H7 (cell line): ENCODE results near the gene TCTN2. TPM values are rescaled to one million over a fixed set of nuclear protein-coding genes. Genes with fewer than 3 reads are reported as not detected.
A peak's percentile ranks its signal among the peaks of the same experiment; 100 is the strongest.

Source experiments
- DNase-seq: peaks from one replicate; pipeline ENCODE4 v3.0.0; 2012
- H3K27me3 ChIP-seq: 2 replicates; pipeline ENCODE4 v1.6.0; 2011; ENCODE audit warnings: mild to moderate bottlenecking, low read length; ENCODE audit not compliant: control insufficient read depth, insufficient read depth
- H3K36me3 ChIP-seq: replicated peaks from 2 replicates; pipeline ENCODE4 v1.5.1; 2011; ENCODE audit warnings: low read length; ENCODE audit not compliant: control insufficient read depth, insufficient read depth
- H3K4me3 ChIP-seq: 2 replicates; pipeline ENCODE4 v1.5.1; 2011; ENCODE audit warnings: low read depth, mild to moderate bottlenecking, control low read depth, low read length, moderate library complexity; ENCODE audit not compliant: insufficient read depth
- total RNA-seq: library from RNA; depleted of rRNA; stranded (reverse); fragments of >200 nt; shearing (Covaris generic); gene quantifications from 2 replicates; pipeline ENCODE4 v1.2.3, GENCODE V29; 2014

TCTN2 gene
- total RNA-seq, 1 experiment from 2014 or later = 7.8 TPM

DNA sequence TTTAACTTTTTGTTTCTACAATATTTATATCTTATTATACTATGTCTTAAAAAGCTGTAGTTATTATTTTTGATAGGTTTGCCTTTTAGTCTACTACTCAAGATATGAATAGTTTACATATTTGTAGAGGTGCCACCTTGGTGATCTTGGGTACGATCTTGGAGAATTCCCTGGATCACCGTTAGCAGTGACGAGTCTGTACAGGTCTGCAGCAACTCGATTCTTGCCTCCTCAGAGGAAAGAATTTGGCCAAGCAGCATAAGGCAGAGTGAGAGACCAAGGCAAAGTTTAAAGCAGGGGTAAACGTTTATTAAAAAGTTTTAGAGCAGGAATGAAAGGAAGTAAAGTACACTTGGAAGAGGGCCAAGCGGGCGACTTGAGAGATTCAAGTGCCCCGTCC, 3.1 kb upstream of the TCTN2 start:
- H3K36me3 ChIP-seq = no peaks in the 10 kb centered on the region
- no peak for DNase-seq
- H3K27me3 ChIP-seq = peaks cover 2% of the 10 kb centered on the region; the same call in 1 of the 2 replicates
- no peak overlapping the region for H3K4me3 ChIP-seq

DNA sequence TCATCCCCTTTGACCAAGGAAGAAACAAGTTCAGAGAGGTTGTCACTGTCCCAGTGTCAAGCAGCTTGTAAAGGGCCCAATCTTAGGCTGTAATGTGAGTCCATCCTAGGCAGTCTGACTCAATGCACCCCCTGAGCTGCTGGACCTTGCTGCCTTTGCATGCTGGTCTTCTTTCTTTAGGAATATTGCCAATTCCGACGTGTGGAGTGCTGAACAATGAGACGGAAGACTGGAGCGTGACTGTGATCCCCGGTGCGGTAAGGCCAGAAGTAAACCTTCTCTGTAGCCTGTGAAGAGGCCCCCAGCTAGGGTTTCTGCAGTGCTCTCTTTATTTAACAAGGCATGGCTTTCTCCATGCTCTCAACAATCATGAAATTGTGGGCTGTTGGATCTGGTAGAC, 963 bp downstream of the TCTN2 start:
- Histone ChIP-seq H3K27me3 (peaks cover 2% of the 10 kb centered on the region; the same call in 1 of the 2 replicates), H3K4me3 (peak overlapping the region; percentile 71; the same call in 1 of the 2 replicates), H3K36me3 (no peaks in the 10 kb centered on the region)
- DNase-seq = no peak

DNA sequence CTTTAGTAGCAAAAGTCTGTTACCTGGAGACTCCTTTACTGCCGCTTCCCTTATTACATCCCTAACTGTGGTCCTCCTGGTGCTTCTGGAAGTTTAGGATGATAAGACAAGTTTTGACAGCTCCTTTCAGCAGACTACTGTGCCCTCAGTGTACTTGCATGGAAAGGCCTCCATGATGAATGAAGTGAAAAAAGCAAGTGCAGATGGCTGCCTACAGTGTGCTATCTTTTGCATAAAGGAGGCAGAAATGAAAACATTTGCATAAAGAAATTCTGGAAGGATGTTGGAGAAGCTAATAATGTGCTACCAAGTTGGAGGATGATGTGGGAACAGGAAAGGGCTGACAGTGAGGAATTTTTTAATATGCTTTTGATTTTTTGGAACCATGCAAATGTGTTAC, 4.5 kb downstream of the TCTN2 start:
- peaks cover 2% of the 10 kb centered on the region; the same call in 1 of the 2 replicates for H3K27me3 ChIP-seq
- no peak for DNase-seq
- no peaks in the 10 kb centered on the region for H3K36me3 ChIP-seq
- H3K4me3 ChIP-seq = no peak overlapping the region

DNA sequence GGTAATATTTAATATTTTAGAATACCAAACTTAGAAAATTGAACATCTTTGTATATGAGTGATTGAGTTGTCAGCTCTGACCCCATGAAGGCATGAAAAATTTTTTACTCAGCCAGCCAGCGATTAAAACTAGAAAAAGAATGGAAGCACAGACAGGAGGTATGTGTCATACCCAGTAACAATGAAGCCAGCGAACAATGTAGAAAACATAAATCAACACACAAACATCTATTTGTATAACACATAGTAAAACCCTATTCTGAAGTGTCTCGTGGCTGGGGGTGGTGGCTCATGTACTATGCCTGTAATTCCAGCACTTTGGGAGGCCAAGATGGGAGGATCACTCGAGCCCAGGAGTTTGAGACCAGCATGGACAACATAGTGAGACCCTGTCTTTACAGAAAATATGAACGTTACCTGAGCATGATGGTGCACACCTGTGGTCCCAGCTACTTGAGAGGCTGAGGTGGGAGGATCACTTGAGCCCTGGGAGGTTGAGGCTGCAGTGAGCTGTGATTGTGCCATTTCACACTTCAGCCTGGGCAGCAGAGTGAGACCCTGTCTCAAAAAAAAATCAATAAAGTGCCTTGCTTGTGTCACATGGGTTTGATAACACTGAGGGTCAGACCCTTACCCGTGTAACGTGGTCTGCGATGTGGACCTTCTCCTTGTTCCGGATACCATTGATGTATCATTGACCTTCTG, 5.9 kb downstream of the TCTN2 start:
- Histone ChIP-seq H3K4me3 (no peak overlapping the region), H3K27me3 (no peaks in the 10 kb centered on the region; the same call in 1 of the 2 replicates), H3K36me3 (no peaks in the 10 kb centered on the region)
- DNase-seq = no peak

DNA sequence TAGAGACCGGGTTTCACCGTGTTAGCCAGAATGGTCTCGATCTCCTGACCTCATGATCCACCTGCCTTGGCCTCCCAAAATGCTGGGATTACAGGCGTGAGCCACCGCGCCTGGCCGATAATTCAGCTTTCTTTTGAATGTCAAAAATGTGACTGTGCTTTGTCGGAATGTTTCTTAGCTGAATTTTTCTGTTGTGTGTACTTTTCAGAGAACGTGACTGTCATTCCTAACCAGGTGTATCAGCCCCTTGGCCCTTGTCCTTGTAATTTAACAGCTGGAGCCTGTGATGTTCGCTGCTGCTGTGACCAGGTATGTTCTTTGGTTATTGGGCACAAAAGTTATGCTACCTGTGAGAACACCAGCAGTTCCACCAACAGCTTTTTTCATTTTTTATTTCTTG, 8.1 kb downstream of the TCTN2 start:
- DNase-seq = no peak
- Histone ChIP-seq H3K4me3 (no peak overlapping the region), H3K27me3 (no peaks in the 10 kb centered on the region), H3K36me3 (no peaks in the 10 kb centered on the region)

DNA sequence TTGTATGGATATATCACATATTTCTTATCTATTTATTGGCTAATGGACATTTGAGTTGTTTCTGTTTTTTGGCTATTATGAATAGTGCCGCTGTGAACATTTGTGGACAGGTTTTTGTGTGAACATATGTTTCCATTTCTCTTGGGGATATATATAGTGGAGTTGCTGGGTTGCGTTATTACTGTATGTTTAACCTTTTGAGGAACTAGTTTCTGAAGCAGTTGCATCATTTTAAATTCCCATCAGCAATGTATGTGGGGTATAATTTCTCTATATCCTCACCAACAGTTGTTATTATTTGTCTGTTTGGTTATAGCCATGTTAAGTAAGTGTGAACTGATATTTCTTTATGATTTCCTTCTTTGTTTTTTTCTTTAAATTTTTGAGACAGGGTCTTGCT, 10.7 kb downstream of the TCTN2 start:
- Histone ChIP-seq H3K36me3 (no peaks in the 10 kb centered on the region), H3K4me3 (no peak overlapping the region), H3K27me3 (no peaks in the 10 kb centered on the region)
- no peak for DNase-seq

DNA sequence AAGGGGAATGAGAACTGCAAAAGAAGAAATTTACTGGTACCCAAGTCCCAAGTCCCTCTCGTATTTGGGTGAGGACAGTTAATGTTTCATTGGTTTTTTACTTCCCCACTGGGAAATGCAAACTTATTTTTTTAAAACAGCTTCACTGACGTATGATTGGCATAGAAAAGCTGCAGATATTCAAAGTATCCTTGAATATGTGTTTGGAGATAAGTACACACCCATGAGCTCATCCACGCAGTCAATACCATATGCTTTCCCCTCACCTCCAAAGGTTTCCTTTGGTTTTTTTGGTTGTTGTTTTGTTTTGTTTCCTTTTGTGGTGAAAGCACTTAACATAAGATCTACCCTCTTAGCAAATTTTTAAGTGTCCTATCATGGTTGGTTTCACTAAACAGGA, 13.1 kb downstream of the TCTN2 start:
- no peak overlapping the region for H3K4me3 ChIP-seq
- no peaks in the 10 kb centered on the region for H3K36me3 ChIP-seq
- H3K27me3 ChIP-seq = no peaks in the 10 kb centered on the region
- DNase-seq = no peak

DNA sequence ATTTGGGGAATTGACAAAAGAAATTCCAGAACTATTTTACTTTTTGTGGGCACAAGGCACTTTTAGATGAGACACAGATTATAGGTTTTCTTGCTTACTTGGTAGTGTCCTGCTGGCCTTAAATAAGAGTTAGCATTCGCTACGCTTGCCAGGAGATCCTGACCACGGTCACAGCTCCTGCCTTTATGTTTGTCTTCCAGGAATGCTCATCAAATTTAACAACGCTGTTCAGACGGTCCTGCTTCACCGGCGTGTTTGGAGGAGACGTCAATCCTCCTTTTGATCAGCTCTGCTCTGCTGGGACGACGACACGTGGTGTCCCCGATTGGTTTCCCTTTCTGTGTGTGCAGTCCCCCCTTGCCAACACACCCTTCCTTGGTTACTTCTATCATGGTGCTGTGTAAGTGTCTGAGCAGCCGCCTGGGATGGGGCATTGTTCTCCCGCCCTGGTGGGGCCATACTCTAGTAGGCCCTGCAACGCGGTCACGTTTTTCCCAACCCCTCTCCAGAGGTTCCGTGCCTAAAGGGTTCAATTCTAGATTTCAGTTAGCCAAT, 15.8 kb downstream of the TCTN2 start:
- no peak overlapping the region for H3K4me3 ChIP-seq
- no peaks in the 10 kb centered on the region for H3K27me3 ChIP-seq
- H3K36me3 ChIP-seq = no peaks in the 10 kb centered on the region
- DNase-seq = no peak

DNA sequence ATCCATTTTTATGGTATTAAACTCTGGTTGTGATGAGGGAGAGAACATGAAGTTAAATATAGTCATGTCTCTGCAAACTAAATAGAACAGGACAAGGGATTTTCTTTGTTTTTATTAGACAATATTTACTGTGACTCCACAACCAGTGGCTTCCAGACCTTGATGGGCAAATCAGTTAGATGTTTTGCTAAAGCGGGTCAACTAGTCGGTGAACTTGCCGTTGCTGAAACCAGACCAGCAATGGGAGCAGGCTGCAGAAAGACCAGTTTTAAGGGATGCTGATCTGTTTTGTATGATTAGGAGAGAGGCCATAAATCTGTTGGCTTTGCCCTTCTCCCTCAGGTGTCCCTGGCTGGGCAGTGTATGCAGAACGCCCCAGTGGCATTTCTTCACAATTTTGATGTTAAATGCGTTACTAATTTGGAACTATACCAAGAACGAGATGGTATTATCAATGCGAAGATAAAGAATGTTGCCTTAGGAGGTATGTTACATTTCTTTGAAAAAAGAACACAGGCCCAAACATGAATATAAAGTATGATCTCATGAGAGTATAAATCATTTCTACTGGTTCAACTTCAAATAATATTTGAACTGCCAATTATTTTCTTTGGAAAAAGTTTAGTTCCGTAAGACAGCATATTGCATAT, 19.4 kb downstream of the TCTN2 start:
- no peak for DNase-seq
- H3K4me3 ChIP-seq = no peak overlapping the region
- H3K27me3 ChIP-seq = no peaks in the 10 kb centered on the region
- no peaks in the 10 kb centered on the region for H3K36me3 ChIP-seq

DNA sequence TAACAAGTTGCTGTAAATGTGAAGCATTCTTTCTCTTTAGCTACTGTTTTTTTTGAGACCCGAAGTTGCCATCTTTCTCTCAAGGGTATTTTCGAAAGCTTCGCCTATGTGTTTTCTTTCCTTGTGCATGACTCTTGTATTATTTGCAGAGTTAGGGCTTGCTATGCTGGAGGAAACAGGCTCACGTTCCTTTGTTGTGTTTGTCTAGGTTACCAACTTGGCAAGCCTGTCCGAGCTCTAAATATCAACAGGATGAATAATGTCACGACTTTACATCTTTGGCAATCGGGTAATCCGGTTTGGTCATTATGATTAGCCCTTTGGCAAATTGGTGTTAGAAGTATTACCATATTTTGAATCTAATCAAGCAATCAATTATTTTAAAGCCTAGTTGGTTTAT, 25.3 kb downstream of the TCTN2 start:
- DNase-seq = no peak
- H3K27me3 ChIP-seq = no peaks in the 10 kb centered on the region
- H3K4me3 ChIP-seq = no peak overlapping the region
- no peaks in the 10 kb centered on the region for H3K36me3 ChIP-seq

DNA sequence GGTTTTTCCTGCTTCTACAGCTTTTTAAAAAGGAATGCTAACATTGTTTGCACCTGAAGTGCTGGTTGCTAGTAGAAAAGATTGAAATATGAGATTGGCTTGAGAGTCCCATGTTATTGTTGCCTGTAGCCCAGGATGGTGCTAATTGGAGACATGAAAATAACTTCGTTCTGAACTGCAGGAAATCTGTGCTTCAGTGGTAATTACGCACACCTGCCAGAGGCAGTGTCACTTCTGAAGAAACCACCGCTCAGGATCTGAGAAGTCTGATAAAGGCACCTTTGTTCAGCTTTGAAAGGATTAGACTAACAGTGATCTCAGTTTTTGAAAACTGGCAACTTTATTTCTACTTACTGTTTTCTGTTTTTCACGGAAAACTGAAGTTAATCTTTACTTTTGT, 25.7 kb downstream of the TCTN2 start:
- H3K4me3 ChIP-seq = no peak overlapping the region
- no peaks in the 10 kb centered on the region for H3K36me3 ChIP-seq

DNA sequence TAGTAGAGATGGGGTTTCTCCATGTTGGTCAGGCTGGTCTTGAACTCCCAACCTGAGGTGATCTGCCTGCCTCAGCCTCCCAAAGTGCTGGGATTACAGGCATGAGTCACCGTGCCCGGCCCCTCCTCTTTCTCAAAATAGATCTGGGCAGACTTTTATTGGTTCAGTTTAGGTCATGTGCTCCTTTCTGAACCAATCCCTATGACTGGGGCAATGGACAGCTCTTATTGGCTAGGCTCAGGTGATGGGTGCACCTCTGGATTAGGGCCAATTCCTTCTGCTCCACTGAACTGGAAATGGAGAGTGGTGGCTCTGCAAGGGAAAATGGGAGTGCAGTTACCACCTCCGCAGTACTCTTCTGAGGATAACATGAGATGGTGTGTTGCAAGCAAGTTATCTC, 35.0 kb downstream of the TCTN2 start:
- Histone ChIP-seq H3K4me3 (no peak overlapping the region), H3K36me3 (no peaks in the 10 kb centered on the region), H3K27me3 (no peaks in the 10 kb centered on the region)
- no peak for DNase-seq

More for the DNA sequence above, 25.7 kb downstream of the TCTN2 start:
- no peaks in the 10 kb centered on the region for H3K27me3 ChIP-seq
- no peak for DNase-seq

DNA sequence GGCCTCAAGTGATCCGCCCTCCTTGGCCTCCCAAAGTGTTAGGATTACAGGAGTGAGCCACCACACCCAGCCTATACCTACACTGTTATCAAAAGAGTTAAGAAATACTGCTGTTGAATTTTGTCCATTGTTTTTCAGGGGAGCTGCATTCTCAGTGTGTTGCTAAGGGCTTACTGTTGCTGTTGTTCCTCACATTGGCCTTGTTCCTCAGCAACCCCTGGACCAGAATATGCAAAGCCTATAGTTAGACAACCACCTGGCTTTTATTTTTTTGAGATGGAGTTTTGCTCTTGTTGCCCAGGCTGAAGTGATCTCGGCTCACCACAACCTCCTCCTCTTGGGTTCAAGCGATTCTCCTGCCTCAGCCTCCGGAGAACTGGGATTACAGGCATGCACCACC, 36.6 kb downstream of the TCTN2 start:
- DNase-seq = no peak
- Histone ChIP-seq H3K4me3 (no peak overlapping the region), H3K27me3 (no peaks in the 10 kb centered on the region), H3K36me3 (no peaks in the 10 kb centered on the region)

DNA sequence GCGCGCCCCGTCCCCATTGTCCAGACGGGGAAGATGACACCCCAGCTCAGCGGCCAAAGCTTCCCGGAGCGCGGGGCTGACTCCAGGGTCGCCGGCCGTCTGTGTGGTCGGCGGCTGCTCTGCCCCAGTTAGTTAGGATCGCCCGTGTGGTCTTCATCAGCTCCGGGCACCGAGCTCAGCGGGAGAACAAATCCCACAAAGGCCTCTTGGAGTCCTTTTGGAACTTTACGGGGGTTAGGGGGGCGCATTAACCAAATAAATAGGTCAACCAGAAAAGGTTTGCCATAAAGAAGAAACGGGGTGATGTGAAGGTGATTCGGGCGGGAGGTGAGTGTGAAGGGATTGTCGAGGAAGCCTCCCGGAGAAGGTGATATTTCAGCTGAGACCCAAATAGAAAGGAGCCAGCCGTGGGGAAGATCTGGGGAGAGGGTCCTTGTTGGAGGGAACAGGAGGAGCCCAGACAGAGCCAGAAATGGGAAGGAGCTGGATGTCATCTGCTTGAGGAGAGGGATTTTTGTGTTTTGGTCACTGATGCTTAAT, 41.9 kb downstream of the TCTN2 start:
- Histone ChIP-seq H3K4me3 (peak overlapping the region; percentile 96), H3K36me3 (no peaks in the 10 kb centered on the region), H3K27me3 (no peaks in the 10 kb centered on the region)
- no peak for DNase-seq

DNA sequence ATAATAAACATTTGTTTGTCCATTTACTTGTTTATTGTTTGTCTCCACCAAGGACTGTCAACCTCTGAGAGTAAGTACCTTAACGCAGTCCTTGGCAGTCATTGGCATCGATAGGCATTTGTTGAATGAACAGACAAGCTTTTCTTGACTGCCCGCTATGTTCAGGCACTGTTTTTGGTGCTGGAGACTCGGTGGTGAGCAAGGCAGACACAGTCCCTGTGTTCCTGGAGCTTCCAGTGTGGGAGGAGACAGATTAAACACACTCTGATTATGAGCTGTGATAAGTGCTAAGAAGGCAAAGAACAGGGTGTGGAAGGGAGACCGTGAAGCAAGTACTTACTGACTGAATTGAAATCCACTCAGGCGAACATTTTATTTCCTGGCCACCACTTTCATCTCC, 42.5 kb downstream of the TCTN2 start:
- peaks cover 1% of the 10 kb centered on the region; the same call in 1 of the 2 replicates for H3K36me3 ChIP-seq
- H3K4me3 ChIP-seq = peak overlapping the region; percentile 96
- H3K27me3 ChIP-seq = no peaks in the 10 kb centered on the region
- no peak for DNase-seq
